WTC11 (cell line): ENCODE results near the gene RIPK1. TPM values are rescaled to one million over a fixed set of nuclear protein-coding genes. Genes with fewer than 3 reads are reported as not detected.

Experiments
- ATAC-seq: fragments of 200-7000 bp; cut with Tn5 transposase; 2 replicates; pipeline ENCODE4 v1.10.0; 2021; ENCODE audit warnings: mild to moderate bottlenecking, moderate library complexity
- CTCF ChIA-PET: fragments of 300-600 bp; sonication (Branson Sonifier 250); formaldehyde crosslinking; loops from one replicate; lab custom pipeline; 2021; ENCODE audit warnings: antibody characterized with exemption; lab: Charles Lee
- POLR2A ChIA-PET: fragments of 350-600 bp; sonication (Branson Sonifier 250); formaldehyde crosslinking; loops from one replicate; lab custom pipeline; 2021; ENCODE audit warnings: antibody characterized with exemption; lab: Charles Lee
- DNase-seq: peaks from one replicate; pipeline ENCODE4 v3.0.0; 2021; ENCODE audit warnings: low spot score
- H3K27ac Mint-ChIP-seq: 2 replicates; pipeline ENCODE4 v1.8.0; 2021; ENCODE audit warnings: mixed read lengths
- H3K27me3 Mint-ChIP-seq: 2 replicates; pipeline ENCODE4 v1.8.0; 2021; ENCODE audit warnings: low read depth, mild to moderate bottlenecking, moderate library complexity, mixed read lengths
- H3K36me3 Mint-ChIP-seq: 2 replicates; pipeline ENCODE4 v1.8.0; 2021; ENCODE audit warnings: mixed read lengths
- H3K4me1 Mint-ChIP-seq: 2 replicates; pipeline ENCODE4 v1.8.0; 2022; ENCODE audit warnings: mixed read lengths
- H3K4me3 Mint-ChIP-seq: 2 replicates; pipeline ENCODE4 v1.8.0; 2021; ENCODE audit warnings: mild to moderate bottlenecking, moderate library complexity, mixed read lengths
- H3K9me3 Mint-ChIP-seq: 2 replicates; pipeline ENCODE4 v1.8.0; 2021; ENCODE audit warnings: mixed read lengths
- ETV6 ChIP-seq: sonication (generic); formaldehyde crosslinking; IDR thresholded peaks from 2 replicates; pipeline ENCODE4 v1.8.1; 2022; ENCODE audit warnings: mild to moderate bottlenecking, missing genetic modification reagents
- NFYB ChIP-seq: sonication (generic); formaldehyde crosslinking; conservative IDR thresholded peaks from 2 replicates; pipeline ENCODE4 v1.8.0; 2022; ENCODE audit warnings: low read depth, missing genetic modification reagents
- OVOL2 ChIP-seq: fragments of 250-450 bp; sonication (Bioruptor Pico); IDR thresholded peaks from 2 replicates; pipeline ENCODE4 v1.9.0; 2021; ENCODE audit warnings: mild to moderate bottlenecking, borderline replicate concordance
- PRRX2 ChIP-seq: fragments of 250-450 bp; sonication (Bioruptor Pico); IDR thresholded peaks from 2 replicates; pipeline ENCODE4 v1.8.0; 2021; ENCODE audit warnings: mild to moderate bottlenecking
- ZNF138 ChIP-seq: sonication (generic); formaldehyde crosslinking; conservative IDR thresholded peaks from 2 replicates; pipeline ENCODE4 v1.8.1; 2022; ENCODE audit warnings: mild to moderate bottlenecking, moderate library complexity, missing genetic modification reagents
- ZNF317 ChIP-seq: sonication (generic); formaldehyde crosslinking; IDR thresholded peaks from 2 replicates; pipeline ENCODE4 v1.8.1; 2023; ENCODE audit warnings: low read depth, mild to moderate bottlenecking, moderate library complexity, missing genetic modification reagents, borderline replicate concordance
- ZNF423 ChIP-seq: fragments of 250-450 bp; sonication (Bioruptor Pico); IDR thresholded peaks from 2 replicates; pipeline ENCODE4 v2.1.2; 2022; ENCODE audit warnings: mild to moderate bottlenecking, moderate library complexity
- total RNA-seq: library from RNA; stranded (reverse); gene quantifications from 3 replicates; pipeline ENCODE4 v1.2.3, GENCODE V29; 2021
- TF ChIP-seq, protein P1 (sequence below): sonication (generic); formaldehyde crosslinking; IDR thresholded peaks from 2 replicates; pipeline ENCODE4 v1.8.1; 2022; ENCODE audit warnings: mild to moderate bottlenecking, missing genetic modification reagents, moderate library complexity, borderline replicate concordance
- TF ChIP-seq, protein P2 (sequence below): fragments of 200-600 bp; IDR thresholded peaks from 2 replicates; pipeline ENCODE4 v1.8.0; 2022; ENCODE audit warnings: antibody characterized with exemption
- TF ChIP-seq, protein P3 (sequence below): sonication (generic); formaldehyde crosslinking; IDR thresholded peaks from 2 replicates; pipeline ENCODE4 v1.8.1; 2023; ENCODE audit warnings: mild to moderate bottlenecking, missing genetic modification reagents, borderline replicate concordance
- TF ChIP-seq, protein P4 (sequence below): sonication (generic); formaldehyde crosslinking; IDR thresholded peaks from 2 replicates; pipeline ENCODE4 v1.8.0; 2023; ENCODE audit warnings: missing genetic modification reagents, mild to moderate bottlenecking, borderline replicate concordance
- TF ChIP-seq, protein P5 (sequence below): sonication (generic); formaldehyde crosslinking; IDR thresholded peaks from 2 replicates; pipeline ENCODE4 v1.8.0; 2022; ENCODE audit warnings: mild to moderate bottlenecking, missing genetic modification reagents
- TF ChIP-seq, protein P6 (sequence below): sonication (generic); formaldehyde crosslinking; IDR thresholded peaks from 2 replicates; pipeline ENCODE4 v1.8.1; 2022; ENCODE audit warnings: missing genetic modification reagents, borderline replicate concordance
- TF ChIP-seq, protein P7 (sequence below): sonication (generic); formaldehyde crosslinking; IDR thresholded peaks from 2 replicates; pipeline ENCODE4 v1.8.0; 2022; ENCODE audit warnings: mild to moderate bottlenecking, missing genetic modification reagents
- TF ChIP-seq, protein P8 (sequence below): sonication (generic); formaldehyde crosslinking; conservative IDR thresholded peaks from 2 replicates; pipeline ENCODE4 v1.8.1; 2022; ENCODE audit warnings: mild to moderate bottlenecking, missing genetic modification reagents
- TF ChIP-seq, protein P9 (sequence below): fragments of 250-450 bp; sonication (Bioruptor Pico); IDR thresholded peaks from 2 replicates; pipeline ENCODE4 v1.9.0; 2021; ENCODE audit warnings: mild to moderate bottlenecking, borderline replicate concordance

Gene RIPK1
- total RNA-seq, 1 experiment from 2014 or later, result 8.7 TPM

DNA sequence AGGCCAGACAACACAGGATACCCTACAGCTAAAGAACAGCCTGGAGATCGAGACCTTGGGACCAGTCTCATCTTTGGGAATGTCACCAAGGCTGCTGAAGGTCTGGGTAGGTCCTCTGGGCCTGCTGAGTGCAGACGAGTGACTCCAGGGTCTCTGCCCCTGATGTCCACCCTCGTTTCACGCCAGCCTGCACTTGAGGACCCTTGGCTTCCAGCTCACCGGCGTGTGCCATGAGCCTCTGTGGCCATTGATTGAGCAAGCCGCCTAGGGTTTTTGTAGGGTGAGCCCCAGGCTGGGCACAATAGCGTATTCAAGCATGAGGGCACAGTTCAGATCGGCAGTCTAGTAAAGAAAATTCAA, 54.5 kb downstream of the RIPK1 start:
- no peak for ATAC-seq
- TF ChIP-seq ETV6 (no peak), OVOL2 (CRISPR knock-in tag) (no peak), ZNF138 (no peak), PRRX2 (CRISPR knock-in tag) (no peak), ZNF317 (CRISPR knock-in tag) (no peak), NFYB (CRISPR knock-in tag) (no peak), ZNF423 (CRISPR knock-in tag) (no peak)
- TF ChIP-seq, protein P1, sequence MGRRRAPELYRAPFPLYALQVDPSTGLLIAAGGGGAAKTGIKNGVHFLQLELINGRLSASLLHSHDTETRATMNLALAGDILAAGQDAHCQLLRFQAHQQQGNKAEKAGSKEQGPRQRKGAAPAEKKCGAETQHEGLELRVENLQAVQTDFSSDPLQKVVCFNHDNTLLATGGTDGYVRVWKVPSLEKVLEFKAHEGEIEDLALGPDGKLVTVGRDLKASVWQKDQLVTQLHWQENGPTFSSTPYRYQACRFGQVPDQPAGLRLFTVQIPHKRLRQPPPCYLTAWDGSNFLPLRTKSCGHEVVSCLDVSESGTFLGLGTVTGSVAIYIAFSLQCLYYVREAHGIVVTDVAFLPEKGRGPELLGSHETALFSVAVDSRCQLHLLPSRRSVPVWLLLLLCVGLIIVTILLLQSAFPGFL (CRISPR knock-in tag), result no peak
- TF ChIP-seq, protein P2, sequence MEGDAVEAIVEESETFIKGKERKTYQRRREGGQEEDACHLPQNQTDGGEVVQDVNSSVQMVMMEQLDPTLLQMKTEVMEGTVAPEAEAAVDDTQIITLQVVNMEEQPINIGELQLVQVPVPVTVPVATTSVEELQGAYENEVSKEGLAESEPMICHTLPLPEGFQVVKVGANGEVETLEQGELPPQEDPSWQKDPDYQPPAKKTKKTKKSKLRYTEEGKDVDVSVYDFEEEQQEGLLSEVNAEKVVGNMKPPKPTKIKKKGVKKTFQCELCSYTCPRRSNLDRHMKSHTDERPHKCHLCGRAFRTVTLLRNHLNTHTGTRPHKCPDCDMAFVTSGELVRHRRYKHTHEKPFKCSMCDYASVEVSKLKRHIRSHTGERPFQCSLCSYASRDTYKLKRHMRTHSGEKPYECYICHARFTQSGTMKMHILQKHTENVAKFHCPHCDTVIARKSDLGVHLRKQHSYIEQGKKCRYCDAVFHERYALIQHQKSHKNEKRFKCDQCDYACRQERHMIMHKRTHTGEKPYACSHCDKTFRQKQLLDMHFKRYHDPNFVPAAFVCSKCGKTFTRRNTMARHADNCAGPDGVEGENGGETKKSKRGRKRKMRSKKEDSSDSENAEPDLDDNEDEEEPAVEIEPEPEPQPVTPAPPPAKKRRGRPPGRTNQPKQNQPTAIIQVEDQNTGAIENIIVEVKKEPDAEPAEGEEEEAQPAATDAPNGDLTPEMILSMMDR, result no peak
- TF ChIP-seq, protein P3, sequence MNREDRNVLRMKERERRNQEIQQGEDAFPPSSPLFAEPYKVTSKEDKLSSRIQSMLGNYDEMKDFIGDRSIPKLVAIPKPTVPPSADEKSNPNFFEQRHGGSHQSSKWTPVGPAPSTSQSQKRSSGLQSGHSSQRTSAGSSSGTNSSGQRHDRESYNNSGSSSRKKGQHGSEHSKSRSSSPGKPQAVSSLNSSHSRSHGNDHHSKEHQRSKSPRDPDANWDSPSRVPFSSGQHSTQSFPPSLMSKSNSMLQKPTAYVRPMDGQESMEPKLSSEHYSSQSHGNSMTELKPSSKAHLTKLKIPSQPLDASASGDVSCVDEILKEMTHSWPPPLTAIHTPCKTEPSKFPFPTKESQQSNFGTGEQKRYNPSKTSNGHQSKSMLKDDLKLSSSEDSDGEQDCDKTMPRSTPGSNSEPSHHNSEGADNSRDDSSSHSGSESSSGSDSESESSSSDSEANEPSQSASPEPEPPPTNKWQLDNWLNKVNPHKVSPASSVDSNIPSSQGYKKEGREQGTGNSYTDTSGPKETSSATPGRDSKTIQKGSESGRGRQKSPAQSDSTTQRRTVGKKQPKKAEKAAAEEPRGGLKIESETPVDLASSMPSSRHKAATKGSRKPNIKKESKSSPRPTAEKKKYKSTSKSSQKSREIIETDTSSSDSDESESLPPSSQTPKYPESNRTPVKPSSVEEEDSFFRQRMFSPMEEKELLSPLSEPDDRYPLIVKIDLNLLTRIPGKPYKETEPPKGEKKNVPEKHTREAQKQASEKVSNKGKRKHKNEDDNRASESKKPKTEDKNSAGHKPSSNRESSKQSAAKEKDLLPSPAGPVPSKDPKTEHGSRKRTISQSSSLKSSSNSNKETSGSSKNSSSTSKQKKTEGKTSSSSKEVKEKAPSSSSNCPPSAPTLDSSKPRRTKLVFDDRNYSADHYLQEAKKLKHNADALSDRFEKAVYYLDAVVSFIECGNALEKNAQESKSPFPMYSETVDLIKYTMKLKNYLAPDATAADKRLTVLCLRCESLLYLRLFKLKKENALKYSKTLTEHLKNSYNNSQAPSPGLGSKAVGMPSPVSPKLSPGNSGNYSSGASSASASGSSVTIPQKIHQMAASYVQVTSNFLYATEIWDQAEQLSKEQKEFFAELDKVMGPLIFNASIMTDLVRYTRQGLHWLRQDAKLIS (CRISPR knock-in tag), result no peak
- TF ChIP-seq, protein P4, sequence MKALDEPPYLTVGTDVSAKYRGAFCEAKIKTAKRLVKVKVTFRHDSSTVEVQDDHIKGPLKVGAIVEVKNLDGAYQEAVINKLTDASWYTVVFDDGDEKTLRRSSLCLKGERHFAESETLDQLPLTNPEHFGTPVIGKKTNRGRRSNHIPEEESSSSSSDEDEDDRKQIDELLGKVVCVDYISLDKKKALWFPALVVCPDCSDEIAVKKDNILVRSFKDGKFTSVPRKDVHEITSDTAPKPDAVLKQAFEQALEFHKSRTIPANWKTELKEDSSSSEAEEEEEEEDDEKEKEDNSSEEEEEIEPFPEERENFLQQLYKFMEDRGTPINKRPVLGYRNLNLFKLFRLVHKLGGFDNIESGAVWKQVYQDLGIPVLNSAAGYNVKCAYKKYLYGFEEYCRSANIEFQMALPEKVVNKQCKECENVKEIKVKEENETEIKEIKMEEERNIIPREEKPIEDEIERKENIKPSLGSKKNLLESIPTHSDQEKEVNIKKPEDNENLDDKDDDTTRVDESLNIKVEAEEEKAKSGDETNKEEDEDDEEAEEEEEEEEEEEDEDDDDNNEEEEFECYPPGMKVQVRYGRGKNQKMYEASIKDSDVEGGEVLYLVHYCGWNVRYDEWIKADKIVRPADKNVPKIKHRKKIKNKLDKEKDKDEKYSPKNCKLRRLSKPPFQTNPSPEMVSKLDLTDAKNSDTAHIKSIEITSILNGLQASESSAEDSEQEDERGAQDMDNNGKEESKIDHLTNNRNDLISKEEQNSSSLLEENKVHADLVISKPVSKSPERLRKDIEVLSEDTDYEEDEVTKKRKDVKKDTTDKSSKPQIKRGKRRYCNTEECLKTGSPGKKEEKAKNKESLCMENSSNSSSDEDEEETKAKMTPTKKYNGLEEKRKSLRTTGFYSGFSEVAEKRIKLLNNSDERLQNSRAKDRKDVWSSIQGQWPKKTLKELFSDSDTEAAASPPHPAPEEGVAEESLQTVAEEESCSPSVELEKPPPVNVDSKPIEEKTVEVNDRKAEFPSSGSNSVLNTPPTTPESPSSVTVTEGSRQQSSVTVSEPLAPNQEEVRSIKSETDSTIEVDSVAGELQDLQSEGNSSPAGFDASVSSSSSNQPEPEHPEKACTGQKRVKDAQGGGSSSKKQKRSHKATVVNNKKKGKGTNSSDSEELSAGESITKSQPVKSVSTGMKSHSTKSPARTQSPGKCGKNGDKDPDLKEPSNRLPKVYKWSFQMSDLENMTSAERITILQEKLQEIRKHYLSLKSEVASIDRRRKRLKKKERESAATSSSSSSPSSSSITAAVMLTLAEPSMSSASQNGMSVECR (CRISPR knock-in tag), result no peak
- TF ChIP-seq, protein P5, sequence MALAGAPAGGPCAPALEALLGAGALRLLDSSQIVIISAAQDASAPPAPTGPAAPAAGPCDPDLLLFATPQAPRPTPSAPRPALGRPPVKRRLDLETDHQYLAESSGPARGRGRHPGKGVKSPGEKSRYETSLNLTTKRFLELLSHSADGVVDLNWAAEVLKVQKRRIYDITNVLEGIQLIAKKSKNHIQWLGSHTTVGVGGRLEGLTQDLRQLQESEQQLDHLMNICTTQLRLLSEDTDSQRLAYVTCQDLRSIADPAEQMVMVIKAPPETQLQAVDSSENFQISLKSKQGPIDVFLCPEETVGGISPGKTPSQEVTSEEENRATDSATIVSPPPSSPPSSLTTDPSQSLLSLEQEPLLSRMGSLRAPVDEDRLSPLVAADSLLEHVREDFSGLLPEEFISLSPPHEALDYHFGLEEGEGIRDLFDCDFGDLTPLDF (CRISPR knock-in tag), result no peak
- TF ChIP-seq, protein P6, sequence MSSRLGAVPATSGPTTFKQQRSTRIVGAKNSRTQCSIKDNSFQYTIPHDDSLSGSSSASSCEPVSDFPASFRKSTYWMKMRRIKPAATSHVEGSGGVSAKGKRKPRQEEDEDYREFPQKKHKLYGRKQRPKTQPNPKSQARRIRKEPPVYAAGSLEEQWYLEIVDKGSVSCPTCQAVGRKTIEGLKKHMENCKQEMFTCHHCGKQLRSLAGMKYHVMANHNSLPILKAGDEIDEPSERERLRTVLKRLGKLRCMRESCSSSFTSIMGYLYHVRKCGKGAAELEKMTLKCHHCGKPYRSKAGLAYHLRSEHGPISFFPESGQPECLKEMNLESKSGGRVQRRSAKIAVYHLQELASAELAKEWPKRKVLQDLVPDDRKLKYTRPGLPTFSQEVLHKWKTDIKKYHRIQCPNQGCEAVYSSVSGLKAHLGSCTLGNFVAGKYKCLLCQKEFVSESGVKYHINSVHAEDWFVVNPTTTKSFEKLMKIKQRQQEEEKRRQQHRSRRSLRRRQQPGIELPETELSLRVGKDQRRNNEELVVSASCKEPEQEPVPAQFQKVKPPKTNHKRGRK (CRISPR knock-in tag), result no peak
- TF ChIP-seq, protein P7, sequence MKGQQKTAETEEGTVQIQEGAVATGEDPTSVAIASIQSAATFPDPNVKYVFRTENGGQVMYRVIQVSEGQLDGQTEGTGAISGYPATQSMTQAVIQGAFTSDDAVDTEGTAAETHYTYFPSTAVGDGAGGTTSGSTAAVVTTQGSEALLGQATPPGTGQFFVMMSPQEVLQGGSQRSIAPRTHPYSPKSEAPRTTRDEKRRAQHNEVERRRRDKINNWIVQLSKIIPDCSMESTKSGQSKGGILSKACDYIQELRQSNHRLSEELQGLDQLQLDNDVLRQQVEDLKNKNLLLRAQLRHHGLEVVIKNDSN (CRISPR knock-in tag), result no peak
- TF ChIP-seq, protein P8, sequence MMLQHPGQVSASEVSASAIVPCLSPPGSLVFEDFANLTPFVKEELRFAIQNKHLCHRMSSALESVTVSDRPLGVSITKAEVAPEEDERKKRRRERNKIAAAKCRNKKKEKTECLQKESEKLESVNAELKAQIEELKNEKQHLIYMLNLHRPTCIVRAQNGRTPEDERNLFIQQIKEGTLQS (CRISPR knock-in tag), result no peak
- TF ChIP-seq, protein P9, sequence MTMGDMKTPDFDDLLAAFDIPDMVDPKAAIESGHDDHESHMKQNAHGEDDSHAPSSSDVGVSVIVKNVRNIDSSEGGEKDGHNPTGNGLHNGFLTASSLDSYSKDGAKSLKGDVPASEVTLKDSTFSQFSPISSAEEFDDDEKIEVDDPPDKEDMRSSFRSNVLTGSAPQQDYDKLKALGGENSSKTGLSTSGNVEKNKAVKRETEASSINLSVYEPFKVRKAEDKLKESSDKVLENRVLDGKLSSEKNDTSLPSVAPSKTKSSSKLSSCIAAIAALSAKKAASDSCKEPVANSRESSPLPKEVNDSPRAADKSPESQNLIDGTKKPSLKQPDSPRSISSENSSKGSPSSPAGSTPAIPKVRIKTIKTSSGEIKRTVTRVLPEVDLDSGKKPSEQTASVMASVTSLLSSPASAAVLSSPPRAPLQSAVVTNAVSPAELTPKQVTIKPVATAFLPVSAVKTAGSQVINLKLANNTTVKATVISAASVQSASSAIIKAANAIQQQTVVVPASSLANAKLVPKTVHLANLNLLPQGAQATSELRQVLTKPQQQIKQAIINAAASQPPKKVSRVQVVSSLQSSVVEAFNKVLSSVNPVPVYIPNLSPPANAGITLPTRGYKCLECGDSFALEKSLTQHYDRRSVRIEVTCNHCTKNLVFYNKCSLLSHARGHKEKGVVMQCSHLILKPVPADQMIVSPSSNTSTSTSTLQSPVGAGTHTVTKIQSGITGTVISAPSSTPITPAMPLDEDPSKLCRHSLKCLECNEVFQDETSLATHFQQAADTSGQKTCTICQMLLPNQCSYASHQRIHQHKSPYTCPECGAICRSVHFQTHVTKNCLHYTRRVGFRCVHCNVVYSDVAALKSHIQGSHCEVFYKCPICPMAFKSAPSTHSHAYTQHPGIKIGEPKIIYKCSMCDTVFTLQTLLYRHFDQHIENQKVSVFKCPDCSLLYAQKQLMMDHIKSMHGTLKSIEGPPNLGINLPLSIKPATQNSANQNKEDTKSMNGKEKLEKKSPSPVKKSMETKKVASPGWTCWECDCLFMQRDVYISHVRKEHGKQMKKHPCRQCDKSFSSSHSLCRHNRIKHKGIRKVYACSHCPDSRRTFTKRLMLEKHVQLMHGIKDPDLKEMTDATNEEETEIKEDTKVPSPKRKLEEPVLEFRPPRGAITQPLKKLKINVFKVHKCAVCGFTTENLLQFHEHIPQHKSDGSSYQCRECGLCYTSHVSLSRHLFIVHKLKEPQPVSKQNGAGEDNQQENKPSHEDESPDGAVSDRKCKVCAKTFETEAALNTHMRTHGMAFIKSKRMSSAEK (CRISPR knock-in tag), result no peak
- TF ChIP-seq, all 79 proteins: peak for 0
- H3K9me3 Mint-ChIP-seq, result no peaks in the 10 kb centered on the region
- no peak for DNase-seq
- H3K27ac Mint-ChIP-seq, result peak overlapping the region; percentile 76; the same call in 1 of the 2 replicates
- H3K36me3 Mint-ChIP-seq, result peaks cover 11% of the 10 kb centered on the region
- H3K4me3 Mint-ChIP-seq, result no peak overlapping the region
- peaks cover 20% of the 10 kb centered on the region for H3K4me1 Mint-ChIP-seq
- no peaks in the 10 kb centered on the region for H3K27me3 Mint-ChIP-seq
- POLR2A ChIA-PET, result no interaction called here
- CTCF ChIA-PET, result interaction anchor here (0.5 to 1.6 kb wide), 6 partner anchors 40 to 177 kb away, joined by 3 to 7 read pairs (median 4); partner anchors contain the start of gene PSMG4
